Glutamatergic neuron (in vitro differentiated cells): Measurements from ENCODE around the gene C2CD2. TPM values are rescaled to one million over a fixed set of nuclear protein-coding genes. Genes with fewer than 3 reads are reported as not detected.

Experiments used
- DNase-seq: peaks from one replicate; pipeline ENCODE4 v3.0.0; 2022
- H3K27ac Mint-ChIP-seq: one replicate; pipeline ENCODE4 v1.8.0; 2020; ENCODE audit warnings: mild to moderate bottlenecking, mixed read lengths, inconsistent platforms; ENCODE audit not compliant: unreplicated experiment
- H3K27me3 Mint-ChIP-seq: one replicate; pipeline ENCODE4 v1.8.0; 2020; ENCODE audit warnings: mild to moderate bottlenecking, moderate library complexity, mixed read lengths, inconsistent platforms; ENCODE audit not compliant: unreplicated experiment
- H3K36me3 Mint-ChIP-seq: one replicate; pipeline ENCODE4 v1.8.0; 2020; ENCODE audit warnings: mild to moderate bottlenecking, mixed read lengths, inconsistent platforms; ENCODE audit not compliant: unreplicated experiment
- H3K4me1 Mint-ChIP-seq: one replicate; pipeline ENCODE4 v1.8.0; 2020; ENCODE audit warnings: mild to moderate bottlenecking, low read depth, mixed read lengths, inconsistent platforms; ENCODE audit not compliant: unreplicated experiment
- H3K4me3 Mint-ChIP-seq: one replicate; pipeline ENCODE4 v1.8.0; 2020; ENCODE audit warnings: mild to moderate bottlenecking, mixed read lengths, inconsistent platforms; ENCODE audit not compliant: unreplicated experiment
- H3K9me3 Mint-ChIP-seq: one replicate; pipeline ENCODE4 v1.8.0; 2020; ENCODE audit warnings: mild to moderate bottlenecking, moderate library complexity, mixed read lengths, inconsistent platforms; ENCODE audit not compliant: unreplicated experiment
- CTCF ChIP-seq: fragments of 200-600 bp; sonication (generic); IDR thresholded peaks from one replicate; pipeline ENCODE4 v1.5.0; 2021; ENCODE audit not compliant: partially characterized antibody, unreplicated experiment
- total RNA-seq: library from RNA; stranded (reverse); fragmentation: NEBNext Ultra II Directional; extraction: Animal tissue kit (Norgen Biotek cat#: 25700); gene quantifications from one replicate; pipeline ENCODE4 v1.2.1, GENCODE V29; 2021; ENCODE audit not compliant: unreplicated experiment

C2CD2 gene
- total RNA-seq, 1 donor from 2014 or later: 0.78 TPM

DNA sequence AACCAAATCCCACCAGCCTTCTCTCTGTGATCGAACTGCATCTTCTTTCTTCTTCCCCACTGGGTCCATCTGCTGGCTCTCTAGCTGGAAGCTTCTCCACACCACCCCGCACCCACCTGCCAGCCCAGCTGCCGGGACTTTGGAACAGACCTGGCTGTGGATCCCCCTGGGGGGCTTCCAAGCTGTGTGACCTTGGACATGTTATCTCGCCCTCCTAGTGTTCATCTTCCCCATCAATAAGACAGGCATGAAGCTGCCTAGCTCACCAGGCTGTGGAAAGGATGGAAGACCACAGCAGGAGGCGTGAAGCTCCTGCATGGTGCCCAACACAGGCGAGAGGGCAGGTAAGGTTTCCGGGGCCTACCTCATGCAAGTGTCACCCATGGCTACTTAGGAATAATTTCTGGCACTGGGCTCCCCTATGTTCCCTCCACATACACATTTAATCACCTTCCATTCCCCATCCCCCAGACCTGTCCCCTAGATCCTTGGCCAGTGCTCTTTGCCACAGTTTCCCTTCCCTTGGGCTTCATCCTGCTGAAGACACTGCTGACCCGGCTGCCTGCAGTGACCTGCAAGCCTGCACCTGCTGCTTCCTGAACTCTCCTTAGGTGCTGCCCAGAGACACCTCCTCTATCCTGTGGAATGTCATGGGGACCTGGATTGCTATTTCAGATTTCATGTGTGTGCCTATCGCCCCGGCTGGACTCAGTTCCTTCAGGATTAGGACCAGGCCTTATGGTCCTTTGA is 13.2 kb upstream of the C2CD2 start:
- TF ChIP-seq CTCF: no peak
- peak overlapping the region; percentile 15 for H3K4me3 Mint-ChIP-seq
- H3K27ac Mint-ChIP-seq: peak overlapping the region; percentile 16
- peaks cover 3% of the 10 kb centered on the region for H3K9me3 Mint-ChIP-seq
- H3K4me1 Mint-ChIP-seq: peaks cover 21% of the 10 kb centered on the region
- peak; percentile 53 for DNase-seq
- H3K27me3 Mint-ChIP-seq: peaks cover 2% of the 10 kb centered on the region
- H3K36me3 Mint-ChIP-seq: peaks cover 7% of the 10 kb centered on the region

GRCh38 chr21:41966041-41966833 is 12.4 kb upstream of the C2CD2 start:
- Mint-ChIP-seq H3K4me3 (peak overlapping the region; percentile 15), H3K36me3 (peaks cover 7% of the 10 kb centered on the region), H3K4me1 (peaks cover 22% of the 10 kb centered on the region), H3K27ac (peak overlapping the region; percentile 16), H3K9me3 (peaks cover under 1% of the 10 kb centered on the region), H3K27me3 (peaks cover 2% of the 10 kb centered on the region)
- no peak for DNase-seq
- TF ChIP-seq CTCF: no peak

DNA sequence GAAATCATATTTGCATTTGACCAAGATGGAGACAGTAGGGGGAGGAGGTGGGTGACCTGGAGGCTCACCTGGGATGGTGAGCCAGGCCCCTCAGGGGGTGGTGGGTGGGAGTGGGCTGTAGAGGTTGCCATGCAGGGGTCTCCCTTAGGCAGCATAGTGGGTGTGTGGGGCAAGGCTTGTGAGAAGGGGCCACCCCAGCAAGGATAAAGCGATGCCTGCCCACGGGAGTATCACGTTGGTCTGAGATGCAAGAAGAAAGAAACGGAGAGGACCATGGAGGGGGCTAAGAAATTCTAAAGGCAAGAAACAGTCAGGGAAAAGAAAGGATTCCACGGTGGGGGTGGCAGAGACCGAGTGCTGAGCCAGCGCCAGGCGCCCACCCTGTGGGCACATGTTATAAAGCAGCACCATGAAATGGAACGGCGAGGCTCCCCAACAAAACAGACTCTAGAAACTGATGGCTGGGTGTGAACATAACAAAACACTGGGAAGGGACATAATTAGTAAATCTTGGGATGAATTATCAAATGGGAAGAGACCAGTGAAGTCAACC is 11.7 kb upstream of the C2CD2 start:
- no peak for DNase-seq
- peaks cover 7% of the 10 kb centered on the region for H3K36me3 Mint-ChIP-seq
- H3K4me3 Mint-ChIP-seq: no peak overlapping the region

DNA sequence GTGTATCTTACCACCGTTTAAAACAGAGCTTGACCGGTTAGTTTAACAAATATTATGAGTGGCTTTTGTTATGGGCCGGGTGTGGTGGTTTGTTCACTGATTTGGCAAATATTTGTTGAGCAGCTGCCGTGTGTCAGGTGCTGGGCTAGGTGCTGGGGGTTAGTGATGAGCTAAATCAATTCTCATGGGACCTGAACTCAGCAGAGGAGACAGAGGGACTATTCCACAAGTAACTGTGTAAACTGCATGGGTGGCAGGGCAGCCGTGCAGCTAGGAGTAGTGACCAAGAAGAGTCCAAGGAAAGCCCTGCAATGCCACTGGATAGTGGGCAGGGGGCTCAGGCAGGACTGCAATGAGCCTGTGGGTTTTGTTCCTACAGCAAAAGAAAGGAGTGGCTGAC is 11.2 kb upstream of the C2CD2 start:
- peaks cover 7% of the 10 kb centered on the region for H3K36me3 Mint-ChIP-seq
- H3K9me3 Mint-ChIP-seq: no peaks in the 10 kb centered on the region
- H3K27ac Mint-ChIP-seq: no peak overlapping the region
- no peak overlapping the region for H3K4me3 Mint-ChIP-seq
- peaks cover 24% of the 10 kb centered on the region for H3K4me1 Mint-ChIP-seq
- peaks cover 2% of the 10 kb centered on the region for H3K27me3 Mint-ChIP-seq
- no peak for TF ChIP-seq CTCF
- no peak for DNase-seq

More for the DNA sequence above, 11.7 kb upstream of the C2CD2 start:
- Mint-ChIP-seq H3K9me3 (no peaks in the 10 kb centered on the region), H3K4me1 (peaks cover 24% of the 10 kb centered on the region), H3K27ac (peak overlapping the region; percentile 12), H3K27me3 (peaks cover 2% of the 10 kb centered on the region)
- TF ChIP-seq CTCF: no peak
